ENCODE measurements around the gene TBC1D24.

The TBC1D24 gene

DNA sequence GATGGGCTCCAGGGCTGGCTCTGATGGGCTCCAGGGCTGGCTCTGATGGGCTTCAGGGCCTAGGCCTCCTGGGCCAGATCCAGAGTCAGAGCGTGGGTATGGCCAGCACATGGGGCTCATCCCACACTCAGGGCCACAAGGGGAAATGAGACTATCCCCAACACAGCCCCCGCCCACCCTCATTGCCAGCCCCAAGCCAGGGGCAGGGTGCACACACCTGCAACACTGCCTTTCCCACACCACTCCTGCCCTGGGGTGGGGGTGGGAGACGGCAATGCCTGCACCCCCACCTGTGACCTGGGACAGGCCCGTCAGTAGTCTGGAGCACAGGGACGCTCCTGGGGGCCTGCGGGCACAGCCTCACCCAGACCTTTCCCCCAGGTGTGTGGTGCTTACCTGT, 24.5 kb downstream of the TBC1D24 start:
- DNase-seq (ENCODE audit: low read depth), result no peak

DNA sequence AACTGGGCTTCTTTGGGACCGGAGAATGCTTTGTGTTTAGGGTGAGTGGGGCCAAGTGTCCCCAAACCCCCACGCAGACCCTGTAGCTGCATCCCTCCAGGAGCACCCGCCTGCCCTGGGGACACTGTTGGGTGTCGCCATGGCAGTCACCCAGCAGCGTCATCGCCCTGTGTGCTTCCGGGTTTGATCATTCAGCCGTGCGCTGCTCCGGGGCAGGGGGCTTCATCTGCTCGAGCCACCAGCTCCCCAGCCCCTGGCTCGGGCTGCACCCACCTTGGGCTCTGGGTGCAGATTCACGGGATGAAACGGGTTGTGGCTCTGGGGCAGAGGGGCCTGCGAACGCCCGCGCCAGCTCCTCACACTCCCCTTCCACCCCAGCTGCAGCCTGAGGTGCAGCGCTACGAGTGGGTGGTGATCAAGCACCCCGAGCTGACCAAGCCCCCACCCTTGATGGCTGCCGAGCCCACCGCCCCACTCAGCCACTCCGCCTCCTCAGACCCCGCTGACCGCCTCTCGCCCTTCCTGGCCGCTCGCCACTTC, 25.0 kb downstream of the TBC1D24 start:
- DNase-seq (ENCODE audit: low read depth), result no peak

DNA sequence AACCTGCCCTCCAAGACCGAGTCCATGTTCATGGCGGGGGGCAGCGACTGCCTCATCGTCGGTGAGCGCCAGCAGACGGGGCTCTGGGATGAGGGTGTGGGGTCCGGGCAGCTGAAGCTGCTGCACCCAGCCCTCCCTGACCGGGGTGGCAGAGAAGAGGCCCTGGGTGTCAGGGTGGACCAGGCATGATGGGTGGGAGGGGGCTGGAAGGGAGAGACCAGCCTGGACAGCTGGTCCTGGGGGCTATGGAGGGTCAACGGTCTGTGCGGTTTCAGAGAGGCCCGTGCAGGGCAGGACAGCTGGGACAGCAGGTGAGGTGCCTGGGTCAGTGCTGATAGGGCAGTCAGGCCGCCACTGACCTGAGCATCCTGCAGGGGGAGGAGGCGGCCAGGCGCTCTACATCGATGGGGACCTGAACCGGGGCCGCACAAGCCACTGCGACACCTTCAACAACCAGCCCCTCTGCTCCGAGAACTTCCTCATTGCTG, 25.5 kb downstream of the TBC1D24 start:
- DNase-seq (ENCODE audit: low read depth), result no peak

DNA sequence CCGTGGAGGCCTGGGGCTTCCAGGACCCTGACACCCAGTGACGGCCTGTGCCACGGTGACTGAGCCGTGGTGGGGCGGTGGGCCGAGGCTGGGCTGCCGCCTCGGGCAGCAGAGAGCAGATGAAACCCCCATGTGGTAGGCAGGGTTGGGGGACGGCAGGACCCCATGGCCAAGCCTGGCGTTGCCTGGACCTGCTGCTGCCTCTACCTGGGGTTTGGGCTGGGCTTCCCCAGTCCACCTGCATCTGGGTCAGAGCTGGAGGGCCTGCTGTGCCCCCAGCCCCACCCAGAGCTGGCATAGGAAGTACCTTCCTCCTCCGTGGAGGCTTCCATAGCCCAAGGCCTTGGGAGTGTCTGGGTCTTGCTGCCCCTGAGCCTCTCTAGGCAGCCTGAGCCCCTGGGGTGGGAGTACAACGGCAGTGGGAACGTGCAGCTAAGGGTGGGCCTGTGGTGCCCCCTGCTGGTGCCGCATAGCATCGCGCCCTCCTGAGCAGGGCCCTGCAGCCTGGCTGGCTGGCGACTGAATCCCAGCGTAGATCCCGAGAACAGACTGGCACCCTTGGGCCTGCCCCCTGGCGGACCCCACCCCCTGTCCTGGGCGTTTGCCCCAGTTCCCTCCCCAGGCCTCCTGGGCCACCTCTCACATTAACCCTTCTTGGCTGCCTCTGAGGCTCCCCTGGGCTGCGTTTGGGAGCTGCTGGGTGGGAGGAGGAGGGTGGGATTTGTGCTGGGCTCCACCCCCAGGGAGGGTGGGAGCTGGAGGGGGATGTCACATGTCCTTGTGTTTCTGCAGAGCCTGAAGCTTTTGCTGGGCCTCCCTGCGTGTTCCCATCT, 26.2 kb downstream of the TBC1D24 start:
- peak; percentile 64 for DNase-seq (ENCODE audit: low read depth)

DNA sequence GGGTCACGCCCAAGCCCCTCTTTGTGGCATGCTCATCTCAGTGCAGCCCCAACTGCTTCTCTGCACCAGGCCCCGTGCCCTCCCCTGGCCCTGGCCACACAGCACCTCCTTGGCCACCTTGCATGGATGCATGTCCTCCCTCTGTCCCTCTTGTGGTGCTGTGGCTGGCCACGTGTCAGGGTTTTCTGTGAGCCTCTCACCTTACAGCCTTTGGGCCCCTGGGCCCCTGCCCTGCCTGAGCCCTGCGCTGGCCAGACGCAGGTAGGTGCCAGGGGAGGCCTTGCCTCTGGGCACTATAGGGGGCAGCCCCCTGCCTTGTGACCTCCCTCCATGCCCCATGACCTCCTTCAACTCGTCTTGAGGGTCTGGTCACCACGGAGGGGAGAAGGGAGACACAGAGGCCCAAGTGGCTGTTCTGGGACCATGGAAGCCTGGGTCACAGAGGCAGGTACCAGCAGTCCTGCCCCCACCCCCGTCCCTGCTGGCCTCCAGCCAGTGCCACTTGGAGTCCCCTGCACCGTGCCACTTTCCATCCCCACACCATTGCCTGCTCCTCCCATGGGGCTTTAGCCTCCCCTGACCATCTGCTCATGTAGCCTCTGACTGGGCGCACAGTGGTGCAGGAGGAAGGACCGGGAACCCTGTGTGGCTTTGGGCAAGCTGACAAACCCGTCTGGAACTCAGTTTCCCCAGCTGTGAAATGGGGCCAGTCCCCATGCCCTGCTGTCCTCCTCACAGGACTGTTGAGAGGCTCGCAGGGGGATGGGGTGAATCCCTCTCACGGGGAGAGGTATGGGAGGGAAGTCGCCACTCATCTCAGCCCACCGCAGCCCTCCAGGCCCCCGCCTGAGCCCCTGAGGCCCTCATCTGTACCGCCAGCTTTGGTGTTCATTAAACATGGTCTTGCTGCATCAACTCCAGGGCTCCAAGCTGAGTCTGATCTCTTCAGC, 27.3 kb downstream of the TBC1D24 start:
- no peak for DNase-seq (ENCODE audit: low read depth)

DNA sequence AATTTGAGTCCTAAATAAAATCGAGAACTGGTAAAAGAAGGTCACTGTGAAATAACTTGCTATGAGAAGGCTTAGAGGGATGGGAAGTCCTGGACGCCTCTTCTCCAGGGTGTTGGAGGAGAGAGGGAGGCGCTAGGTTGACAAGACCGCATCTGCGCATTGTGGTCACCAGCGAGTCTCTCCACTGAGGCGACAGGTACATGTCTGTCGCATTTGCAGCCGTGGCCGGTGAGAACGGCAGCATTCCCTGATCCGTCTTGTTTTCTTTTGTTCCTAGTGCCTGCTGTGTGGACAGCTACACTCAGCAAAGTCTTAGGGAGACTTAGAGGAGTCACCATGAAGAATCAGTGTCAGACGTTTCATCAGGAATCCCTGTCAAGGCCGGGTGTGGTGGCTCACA, 30.8 kb downstream of the TBC1D24 start:
- DNase-seq (ENCODE audit: low read depth), result no peak

DNA sequence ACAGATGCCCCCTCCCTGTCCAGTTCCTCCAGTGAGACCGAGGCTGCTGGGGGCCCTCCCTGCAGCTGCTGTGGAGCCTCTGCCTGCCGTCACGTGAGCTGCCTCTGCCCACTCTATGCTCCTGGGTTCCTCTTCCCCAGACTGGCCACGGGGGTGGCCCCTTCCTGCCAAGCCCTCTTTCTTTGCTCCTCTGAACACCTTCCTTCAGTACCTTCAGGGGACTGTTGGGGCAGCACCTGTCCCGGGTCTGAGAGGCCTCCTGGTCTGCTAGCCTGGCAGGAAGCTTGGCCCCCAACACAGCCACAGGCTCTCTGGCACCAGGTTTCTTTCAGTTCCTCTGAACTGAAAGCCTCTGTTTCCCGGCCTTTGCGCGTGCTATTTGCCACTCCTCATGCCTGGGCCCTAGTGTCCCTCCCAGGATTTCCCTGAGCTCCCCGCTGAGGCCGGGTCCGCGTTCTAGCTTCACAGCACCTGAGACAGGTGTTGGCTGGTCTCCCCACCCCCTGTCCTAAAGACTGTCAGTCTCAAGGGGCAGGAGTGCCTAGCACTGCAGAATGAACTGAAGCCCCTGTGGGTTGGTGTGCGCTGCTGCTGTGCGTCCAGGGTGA, 32.2 kb downstream of the TBC1D24 start:
- no peak for DNase-seq (ENCODE audit: low read depth)

DNA sequence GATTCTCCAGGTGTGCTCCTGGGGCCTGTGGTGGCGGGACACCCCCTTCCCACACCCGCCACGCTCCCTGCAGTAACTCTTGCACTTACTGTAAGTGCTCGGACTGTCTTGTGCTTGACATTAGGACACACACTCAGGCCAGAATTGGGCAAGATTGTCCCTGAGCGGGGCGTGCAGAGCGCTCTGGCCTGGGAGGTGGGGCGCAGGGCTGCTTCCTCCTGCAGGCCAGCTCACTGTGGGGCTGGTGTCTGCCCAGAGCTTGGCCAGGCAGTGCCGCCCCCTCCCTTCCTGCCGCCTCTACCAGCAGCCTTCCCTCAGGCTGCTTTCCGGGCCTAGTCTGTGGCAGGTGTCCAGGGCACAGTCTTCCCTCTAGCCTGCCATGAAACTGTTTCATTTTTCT, 32.7 kb downstream of the TBC1D24 start:
- no peak for DNase-seq (ENCODE audit: low read depth)

DNA sequence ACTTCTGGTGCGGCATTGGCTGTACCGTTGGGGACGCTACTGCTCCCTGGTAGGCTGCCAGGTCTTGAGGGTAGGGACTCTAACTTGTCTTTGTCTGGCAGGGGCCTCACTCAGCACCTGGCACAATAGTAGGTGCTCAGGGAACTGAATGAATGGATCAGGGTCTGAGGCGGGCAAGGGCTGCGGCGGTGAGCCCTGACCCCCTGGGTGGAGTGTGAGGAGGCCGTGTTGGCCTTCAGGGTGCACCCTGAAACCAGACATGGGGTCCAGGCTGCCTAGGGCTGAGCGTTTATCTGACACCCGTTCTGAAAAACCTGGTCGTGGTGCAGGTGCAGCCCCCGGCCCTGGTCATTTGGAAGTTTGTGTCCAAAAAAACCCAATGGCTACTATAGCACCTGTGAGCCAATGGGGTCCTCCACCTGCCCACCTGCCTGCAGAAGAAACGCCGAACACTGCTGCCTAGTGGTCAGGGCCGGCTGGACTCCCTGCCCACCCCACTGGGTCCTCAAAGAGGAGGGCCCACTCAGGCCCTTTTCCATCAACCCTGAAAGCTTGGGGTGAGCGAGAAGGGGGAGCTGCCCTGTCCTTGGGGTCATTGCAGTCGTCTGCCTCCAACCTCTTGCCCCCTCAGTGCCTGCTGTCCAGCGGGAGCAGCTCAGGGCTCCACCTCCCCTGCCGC, 33.9 kb downstream of the TBC1D24 start:
- DNase-seq (ENCODE audit: low read depth), result no peak

DNA sequence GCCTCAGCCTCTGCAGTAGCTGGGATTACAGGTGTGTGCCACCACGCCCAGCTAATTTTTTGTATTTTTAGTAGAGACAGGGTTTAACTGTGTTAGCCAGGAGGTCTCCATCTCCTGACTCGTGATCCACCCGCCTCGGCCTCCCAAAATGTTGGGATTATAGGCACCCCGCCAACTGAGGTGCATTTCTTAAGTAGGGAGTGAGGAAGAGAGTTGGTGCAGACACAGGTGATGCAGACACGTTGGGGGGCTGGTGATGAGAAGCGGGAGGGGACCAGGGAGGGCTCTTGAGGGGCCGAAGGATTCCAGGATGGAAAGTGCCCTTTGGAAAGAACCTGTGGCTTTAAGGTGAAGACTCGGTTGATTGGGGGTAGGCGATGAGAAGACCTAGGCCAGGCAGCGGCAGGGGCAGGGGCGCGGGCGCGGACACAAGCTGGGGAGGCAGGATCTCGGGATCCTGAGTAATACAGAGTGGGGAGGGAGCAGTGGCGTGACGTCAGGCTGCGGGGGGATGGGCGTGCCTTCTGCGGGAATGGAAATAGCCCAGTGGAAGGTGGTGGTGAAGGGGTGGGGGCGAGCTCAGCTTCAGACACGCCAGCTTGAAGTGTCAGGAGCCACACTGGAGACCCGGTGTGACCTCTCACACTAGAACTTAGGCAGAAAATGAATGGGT, 36.3 kb downstream of the TBC1D24 start:
- DNase-seq (ENCODE audit: low read depth), result peak; percentile 58

DNA sequence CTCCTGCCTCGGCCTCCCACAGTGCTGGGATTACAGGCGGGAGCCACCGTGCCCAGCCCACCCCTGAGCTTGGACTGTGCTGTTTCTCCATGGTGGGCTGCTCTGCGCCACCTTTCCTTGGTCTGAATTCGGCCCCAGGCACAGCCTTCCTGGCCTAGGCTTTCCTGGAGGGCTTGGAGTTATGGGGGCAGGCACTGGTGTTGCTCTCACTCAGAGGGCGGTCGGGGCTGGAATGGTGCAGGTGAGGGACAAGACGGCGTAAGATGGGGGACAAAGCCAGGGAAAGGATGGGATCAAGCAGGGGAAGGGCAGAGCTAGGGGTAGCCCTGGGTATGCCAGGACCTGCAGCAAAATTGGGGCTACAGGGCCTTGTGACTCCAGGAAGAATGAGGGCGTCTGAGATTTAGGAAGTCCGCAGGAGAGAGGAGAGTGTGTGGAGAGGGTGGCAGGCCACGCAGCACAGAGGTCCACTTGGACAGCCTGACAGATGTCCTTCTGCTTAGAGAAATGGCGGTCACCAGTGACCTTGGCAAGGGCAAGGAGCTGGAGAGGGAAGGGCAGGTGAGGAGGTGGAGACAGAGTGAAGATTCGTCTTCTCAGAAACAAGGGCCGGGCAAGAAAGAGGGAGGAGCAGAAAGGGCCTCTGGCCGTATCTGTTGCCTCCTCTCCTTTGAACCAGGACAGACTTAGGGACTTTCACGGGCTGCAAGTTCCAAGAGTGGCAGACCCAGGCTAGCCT, 37.2 kb downstream of the TBC1D24 start:
- DNase-seq (ENCODE audit: low read depth), result no peak

DNA sequence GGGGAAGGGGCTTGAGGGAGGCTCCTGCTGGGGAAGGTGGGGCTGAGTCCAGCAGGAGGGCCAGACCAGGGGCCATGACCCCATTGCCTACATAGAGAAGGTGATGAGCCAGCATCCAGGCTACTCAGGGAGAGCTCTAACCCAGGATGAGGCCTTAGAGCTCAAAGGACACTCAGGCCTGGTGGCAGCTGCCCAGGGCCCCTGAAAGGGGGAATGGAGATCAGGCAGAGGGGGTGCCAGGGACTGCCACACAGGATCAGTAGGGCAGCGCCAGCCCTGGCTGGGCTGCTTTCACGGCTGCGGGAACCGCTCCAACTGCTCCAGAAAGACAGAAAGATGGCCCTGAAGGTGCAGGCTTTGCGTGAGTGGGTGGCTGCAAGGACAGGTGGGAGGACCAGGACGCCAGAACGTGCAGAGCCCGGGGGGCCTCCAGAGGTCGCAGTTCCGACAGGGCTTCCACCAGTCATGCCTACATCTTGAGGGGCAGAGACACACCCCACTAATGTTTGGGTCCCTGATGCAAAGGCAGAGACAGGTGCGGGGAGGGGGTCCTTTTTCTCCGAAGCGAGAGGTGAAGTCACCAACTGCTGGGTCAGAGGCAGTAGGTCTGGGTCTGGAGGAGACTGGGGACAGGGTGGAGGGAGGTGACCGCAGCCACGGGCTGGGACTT, 37.9 kb downstream of the TBC1D24 start:
- DNase-seq (ENCODE audit: low read depth), result no peak

DNA sequence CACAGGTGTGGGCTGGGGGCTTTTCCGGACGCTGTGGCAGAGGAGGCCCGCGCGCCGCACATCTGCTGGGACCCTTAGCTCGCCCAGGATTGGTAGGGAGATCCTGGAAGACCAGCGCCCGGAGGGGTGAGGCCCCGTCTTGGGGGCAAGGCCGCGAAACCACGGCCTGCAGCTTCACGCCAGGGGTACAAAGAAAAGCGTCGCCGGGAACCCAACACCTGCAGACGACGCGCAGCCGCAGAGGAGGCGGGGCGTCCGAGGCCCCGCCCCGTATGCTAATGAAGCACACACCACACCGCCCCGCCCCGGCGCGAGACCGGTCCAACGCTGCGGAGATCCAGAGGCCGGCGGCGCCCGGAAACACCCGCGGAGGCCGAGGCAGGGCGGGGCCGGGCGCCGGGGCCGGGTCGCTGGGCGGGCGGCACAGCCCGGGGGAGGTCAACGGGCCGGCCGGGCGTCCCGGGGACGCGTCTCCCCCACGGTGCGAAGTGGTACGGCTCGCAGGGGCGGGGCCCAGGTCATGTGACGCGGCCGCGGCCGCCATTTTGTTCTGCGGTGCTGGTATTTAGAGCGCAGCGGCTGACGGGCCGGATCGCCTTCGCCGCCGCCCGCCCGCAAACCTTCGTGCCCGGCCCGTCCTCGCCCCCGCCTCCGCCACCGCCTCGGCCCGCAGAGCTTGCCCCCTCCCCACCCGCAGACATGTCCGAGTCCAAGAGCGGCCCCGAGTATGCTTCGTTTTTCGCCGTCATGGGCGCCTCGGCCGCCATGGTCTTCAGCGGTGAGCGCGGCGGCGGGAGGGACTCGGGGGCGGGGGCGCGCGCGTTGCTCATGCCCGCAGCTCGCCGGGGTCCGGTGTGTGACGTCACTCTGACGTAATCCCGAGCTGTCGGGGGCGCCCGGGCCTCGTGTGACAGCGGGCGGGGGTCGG, 38.7 kb downstream of the TBC1D24 start, which contains the start of gene ATP6V0C:
Gene ATP6V0C, plus strand, starts transcription at position 548 of the 928 bp plus-strand sequence. Its CDS starts 152 bp downstream, at position 700.
- peak; percentile 86 for DNase-seq (ENCODE audit: low read depth)

DNA sequence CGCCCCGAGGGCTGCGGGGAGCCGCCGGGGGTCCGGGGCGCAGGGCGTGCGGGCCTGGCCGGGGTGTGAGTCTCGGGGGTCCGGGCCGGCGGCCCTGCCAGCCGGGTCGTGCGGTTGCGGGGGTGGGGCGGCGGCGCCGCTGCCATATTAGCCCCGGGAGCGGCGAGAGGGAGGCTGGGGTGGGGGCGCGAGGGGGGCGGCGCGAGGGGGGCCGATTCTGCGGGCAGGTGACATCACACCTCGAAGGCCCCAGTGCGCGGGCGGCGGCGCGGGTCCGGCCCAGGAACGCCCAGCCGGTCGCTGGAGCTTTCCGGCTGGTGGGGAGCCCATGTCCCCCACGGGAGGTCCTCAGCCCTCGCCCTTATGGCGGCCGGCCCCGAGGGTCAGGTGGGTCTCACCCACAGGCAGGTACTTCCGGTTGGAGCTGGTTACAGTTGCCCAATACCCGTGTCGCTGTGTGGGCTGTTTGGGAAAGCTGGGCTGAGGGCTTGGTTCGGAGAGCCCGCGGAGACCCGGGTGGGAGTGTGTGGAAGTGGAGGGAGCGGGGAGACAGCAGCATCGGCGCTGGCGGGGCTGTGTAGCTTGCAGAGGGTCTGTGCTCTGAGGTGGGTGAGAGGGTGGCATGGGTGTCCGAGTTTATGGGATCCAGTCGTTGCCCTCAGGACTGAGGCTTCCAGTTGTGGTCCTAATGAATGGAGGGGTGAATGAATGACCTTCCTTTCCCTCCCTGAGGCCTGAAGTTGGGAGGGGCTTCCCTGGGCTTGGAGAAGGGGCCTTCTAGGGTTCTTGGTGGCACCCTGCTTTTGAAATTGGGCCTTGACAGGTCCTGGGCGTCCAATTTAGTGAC, 39.6 kb downstream of the TBC1D24 start:
- DNase-seq (ENCODE audit: low read depth), result no peak

DNA sequence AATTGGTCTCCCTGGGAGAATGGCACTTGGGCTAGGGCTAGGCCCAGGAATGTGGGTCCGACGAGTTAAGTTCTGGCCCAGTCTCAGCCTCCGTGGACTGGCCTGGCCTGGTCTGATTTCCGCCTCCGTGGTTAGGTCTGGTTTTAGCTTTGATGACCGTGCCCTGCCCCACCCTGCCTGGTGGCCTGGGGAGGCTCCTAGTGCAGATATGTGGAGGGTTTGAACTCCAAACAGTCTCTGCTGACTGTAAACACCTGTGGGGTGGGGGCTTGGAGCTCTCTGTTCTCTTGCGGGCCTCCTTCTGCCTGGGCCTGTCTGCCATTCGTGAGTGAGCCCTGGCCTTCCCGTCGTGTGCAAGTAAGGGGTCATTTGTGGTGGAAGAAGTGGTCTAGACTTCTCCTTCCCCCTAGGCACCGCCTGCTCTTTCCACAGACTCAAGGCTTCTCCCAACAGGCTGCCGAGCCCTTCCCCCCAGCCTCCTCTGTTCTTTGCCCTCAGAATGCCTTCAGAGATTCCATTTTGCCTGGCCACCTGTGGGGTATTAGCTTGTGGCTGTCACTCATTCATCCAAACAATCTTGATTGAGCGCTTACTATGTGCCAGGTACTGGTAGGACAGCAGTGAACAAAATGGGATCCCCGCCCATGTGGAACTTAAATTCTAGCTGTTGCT, 40.4 kb downstream of the TBC1D24 start:
- DNase-seq (ENCODE audit: low read depth), result no peak

DNA sequence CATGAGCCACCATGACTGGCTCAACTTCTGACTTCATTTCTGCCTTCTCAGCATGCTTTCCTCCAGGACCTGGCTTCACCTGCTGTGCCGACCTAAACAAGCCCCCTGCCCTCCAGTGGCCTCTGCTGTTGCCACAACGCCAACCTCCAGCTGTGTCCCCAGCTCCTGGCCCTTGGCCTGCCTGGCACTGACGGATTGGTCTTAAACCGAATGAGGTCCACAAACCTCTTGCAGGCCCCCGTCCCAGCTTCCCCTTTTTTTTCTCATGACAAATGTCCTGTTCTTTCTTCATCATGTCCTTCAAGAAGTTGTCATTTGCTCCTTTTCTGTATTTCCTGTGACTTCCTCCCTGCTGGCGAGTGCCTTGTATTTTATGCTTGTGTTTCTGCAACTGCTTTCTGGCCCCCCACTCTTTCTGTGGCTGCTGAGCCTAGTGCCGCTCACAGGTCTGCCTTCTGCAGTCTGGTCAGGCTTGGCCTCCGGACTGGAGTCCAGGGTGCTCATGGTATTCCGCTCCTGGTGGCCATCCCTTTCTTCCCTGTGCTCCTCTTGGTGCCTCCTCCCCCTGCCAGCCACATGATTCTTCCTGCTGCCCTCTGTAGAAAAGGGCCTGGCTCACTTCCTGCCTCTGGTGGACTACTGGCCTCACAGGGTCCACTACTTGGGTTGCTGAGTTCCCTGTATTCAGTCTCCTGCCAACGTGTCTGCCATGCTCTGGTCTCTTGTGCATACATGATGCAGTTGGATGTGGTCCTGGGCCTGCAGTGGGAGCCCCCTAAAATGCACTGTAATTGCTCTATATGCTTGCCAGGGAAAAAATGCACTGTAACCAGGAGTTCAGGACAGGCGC, 41.7 kb downstream of the TBC1D24 start:
- no peak for DNase-seq (ENCODE audit: low read depth)
